OCI-LY3 (cell line): ENCODE measurements around the gene VSIG1.

Experiments
- H2AFZ ChIP-seq: fragments of 200-600, 300-600 bp; shearing (Covaris generic); 2 replicates; pipeline ENCODE4 v1.6.0; 2014; ENCODE audit warnings: antibody characterized with exemption, low read depth, low read length
- H3K27ac ChIP-seq: fragments of 200-600, 300-600 bp; sonication (generic); 2 replicates; pipeline ENCODE4 v1.5.1; 2014; ENCODE audit warnings: mild to moderate bottlenecking, low read length, moderate library complexity, mixed read lengths
- H3K27me3 ChIP-seq: fragments of 200-600, 300-600 bp; sonication (generic); 2 replicates; pipeline ENCODE4 v1.6.1; 2014; ENCODE audit warnings: low read depth, low read length, mixed read lengths
- H3K36me3 ChIP-seq: fragments of 200-600, 300-600 bp; sonication (generic); replicated peaks from 2 replicates; pipeline ENCODE3; 2014; ENCODE audit warnings: low read depth, low read length, mixed read lengths
- H3K4me1 ChIP-seq: fragments of 300-600, 200-600 bp; sonication (generic); 2 replicates; pipeline ENCODE4 v1.6.1; 2014; ENCODE audit warnings: low read length, mixed read lengths
- H3K4me2 ChIP-seq: fragments of 200-600, 300-600 bp; sonication (generic); 2 replicates; pipeline ENCODE4 v1.6.1; 2014; ENCODE audit warnings: low read length, mixed read lengths
- H3K4me3 ChIP-seq: fragments of 300-600, 200-600 bp; sonication (generic); 2 replicates; pipeline ENCODE4 v1.5.1; 2014; ENCODE audit warnings: antibody characterized with exemption, mild to moderate bottlenecking, low read length, moderate library complexity
- H3K79me2 ChIP-seq: fragments of 300-600, 200-600 bp; shearing (Covaris generic); 2 replicates; pipeline ENCODE4 v1.6.1; 2014; ENCODE audit warnings: mild to moderate bottlenecking, low read length, mixed read lengths
- H3K9ac ChIP-seq: fragments of 300-600, 200-600 bp; shearing (Covaris generic); 2 replicates; pipeline ENCODE4 v1.6.0; 2014; ENCODE audit warnings: mild to moderate bottlenecking, low read length, moderate library complexity
- H3K9me3 ChIP-seq: fragments of 200-600, 300-600 bp; shearing (Covaris generic); 2 replicates; pipeline ENCODE4 v1.6.1; 2014; ENCODE audit warnings: low read length, mixed read lengths; ENCODE audit not compliant: insufficient read depth
- H4K20me1 ChIP-seq: fragments of 200-600, 300-600 bp; sonication (generic); 2 replicates; pipeline ENCODE4 v1.6.1; 2016; ENCODE audit warnings: low read length, mixed read lengths; ENCODE audit not compliant: insufficient read depth
- CTCF ChIP-seq: fragments of 200-600, 300-600 bp; sonication (generic); IDR thresholded peaks from 2 replicates; pipeline ENCODE4 v1.5.1; 2014; ENCODE audit warnings: antibody characterized with exemption, low read length, low read depth
- EZH2phosphoT487 ChIP-seq: fragments of 200-600 bp; shearing (Covaris generic); IDR thresholded peaks from 2 replicates; pipeline ENCODE4 v1.6.1; 2018; ENCODE audit warnings: antibody characterized with exemption, mixed run types, low read depth

The VSIG1 gene

GRCh38 chrX:108059801-108060200, 14.9 kb downstream of the VSIG1 start:
- Histone ChIP-seq H3K4me3 (no peak overlapping the region), H3K4me1 (no peaks in the 10 kb centered on the region), H3K4me2 (no peak overlapping the region), H4K20me1 (no peaks in the 10 kb centered on the region), H3K27ac (no peak overlapping the region), H2AFZ (no peak overlapping the region), H3K36me3 (no peaks in the 10 kb centered on the region), H3K9ac (no peak overlapping the region), H3K27me3 (no peaks in the 10 kb centered on the region), H3K79me2 (no peaks in the 10 kb centered on the region), H3K9me3 (no peaks in the 10 kb centered on the region)
- no peak for TF ChIP-seq CTCF
- no peak for TF ChIP-seq EZH2phosphoT487

GRCh38 chrX:108064001-108064400, 19.1 kb downstream of the VSIG1 start:
- Histone ChIP-seq H3K9me3 (no peaks in the 10 kb centered on the region), H3K27me3 (no peaks in the 10 kb centered on the region), H3K4me2 (no peak overlapping the region), H3K36me3 (no peaks in the 10 kb centered on the region), H3K79me2 (no peaks in the 10 kb centered on the region), H2AFZ (no peak overlapping the region), H3K4me3 (no peak overlapping the region), H4K20me1 (no peaks in the 10 kb centered on the region), H3K4me1 (no peaks in the 10 kb centered on the region), H3K9ac (no peak overlapping the region), H3K27ac (no peak overlapping the region)
- TF ChIP-seq CTCF (no peak), EZH2phosphoT487 (no peak)

GRCh38 chrX:108064613-108065012, 19.7 kb downstream of the VSIG1 start:
- H2AFZ ChIP-seq, result no peak overlapping the region
- no peaks in the 10 kb centered on the region for H3K79me2 ChIP-seq
- no peak overlapping the region for H3K9ac ChIP-seq
- no peak overlapping the region for H3K27ac ChIP-seq
- H3K9me3 ChIP-seq, result no peaks in the 10 kb centered on the region
- H3K36me3 ChIP-seq, result no peaks in the 10 kb centered on the region
- no peaks in the 10 kb centered on the region for H4K20me1 ChIP-seq
- TF ChIP-seq EZH2phosphoT487 (no peak), CTCF (no peak)
- H3K4me3 ChIP-seq, result no peak overlapping the region
- no peaks in the 10 kb centered on the region for H3K27me3 ChIP-seq
- no peaks in the 10 kb centered on the region for H3K4me1 ChIP-seq
- no peak overlapping the region for H3K4me2 ChIP-seq

GRCh38 chrX:108068121-108068520, 23.3 kb downstream of the VSIG1 start:
- TF ChIP-seq EZH2phosphoT487 (no peak), CTCF (no peak)
- Histone ChIP-seq H3K27me3 (no peaks in the 10 kb centered on the region), H2AFZ (no peak overlapping the region), H3K9me3 (no peaks in the 10 kb centered on the region), H3K4me1 (no peaks in the 10 kb centered on the region), H3K4me3 (no peak overlapping the region), H3K4me2 (no peak overlapping the region), H3K79me2 (no peaks in the 10 kb centered on the region), H4K20me1 (no peaks in the 10 kb centered on the region), H3K36me3 (no peaks in the 10 kb centered on the region), H3K9ac (no peak overlapping the region), H3K27ac (no peak overlapping the region)
